Mononuclear cell (primary cell): Measurements from ENCODE around the gene CSNK1A1. TPM values are rescaled to one million over a fixed set of nuclear protein-coding genes. Genes with fewer than 3 reads are reported as not detected.
"Not testable (repeated sequence)": the region's sequence is repeated elsewhere in the genome, so short reads cannot be mapped to it uniquely, and the experiment has no call there.

ENCODE experiments used
- H3K27me3 ChIP-seq: 2 replicates; pipeline ENCODE4 v1.6.0; 2011; ENCODE audit warnings: low read length, control low read depth; ENCODE audit not compliant: insufficient read depth
- H3K4me1 ChIP-seq: 2 replicates; pipeline ENCODE4 v1.5.1; 2011; ENCODE audit warnings: mild to moderate bottlenecking, low read length, control low read depth; ENCODE audit not compliant: insufficient read depth
- H3K4me3 ChIP-seq: 2 replicates; pipeline ENCODE4 v1.5.1; 2011; ENCODE audit warnings: mild to moderate bottlenecking, low read length, moderate library complexity
- H3K9me3 ChIP-seq: 2 replicates; pipeline ENCODE4 v1.5.1; 2011; ENCODE audit warnings: low read depth, mild to moderate bottlenecking, control low read depth, low read length
- total RNA-seq: library from RNA; depleted of rRNA; stranded (reverse); fragments of >200 nt; gene quantifications from one replicate; pipeline ENCODE4 v1.2.3, GENCODE V29; 2012

CSNK1A1 gene
- total RNA-seq, 1 donor: 249 TPM

- H3K9me3 ChIP-seq: no peaks in the 10 kb centered on the region
- H3K27me3 ChIP-seq: no peaks in the 10 kb centered on the region
- peak overlapping the region; percentile 99 for H3K4me3 ChIP-seq
- peaks cover 30% of the 10 kb centered on the region for H3K4me1 ChIP-seq
These were observed 827 bp upstream of the CSNK1A1 start for GRCh38 chr5:149552038-149552494.

GRCh38 chr5:149550594-149551226 lies 529 bp downstream of the CSNK1A1 start:
- Histone ChIP-seq H3K4me3 (peak overlapping the region; percentile 99), H3K4me1 (peaks cover 39% of the 10 kb centered on the region), H3K9me3 (no peaks in the 10 kb centered on the region), H3K27me3 (no peaks in the 10 kb centered on the region)

GRCh38 chr5:149550268-149550583 lies 1.0 kb downstream of the CSNK1A1 start:
- Histone ChIP-seq H3K27me3 (no peaks in the 10 kb centered on the region), H3K9me3 (no peaks in the 10 kb centered on the region), H3K4me3 (peak overlapping the region; percentile 99), H3K4me1 (peaks cover 43% of the 10 kb centered on the region)

GRCh38 chr5:149549461-149550267 lies 1.6 kb downstream of the CSNK1A1 start:
- H3K9me3 ChIP-seq: no peaks in the 10 kb centered on the region
- peak overlapping the region; percentile 99 for H3K4me3 ChIP-seq
- peaks cover 49% of the 10 kb centered on the region for H3K4me1 ChIP-seq
- H3K27me3 ChIP-seq: no peaks in the 10 kb centered on the region

GRCh38 chr5:149546974-149547373 lies 4.3 kb downstream of the CSNK1A1 start:
- no peaks in the 10 kb centered on the region for H3K9me3 ChIP-seq
- H3K4me1 ChIP-seq: peaks cover 57% of the 10 kb centered on the region
- no peak overlapping the region for H3K4me3 ChIP-seq
- H3K27me3 ChIP-seq: no peaks in the 10 kb centered on the region

GRCh38 chr5:149545327-149545726 lies 5.9 kb downstream of the CSNK1A1 start:
- H3K27me3 ChIP-seq: no peaks in the 10 kb centered on the region
- H3K4me3 ChIP-seq: no peak overlapping the region
- no peaks in the 10 kb centered on the region for H3K9me3 ChIP-seq
- peaks cover 66% of the 10 kb centered on the region for H3K4me1 ChIP-seq

GRCh38 chr5:149544028-149544420 lies 7.2 kb downstream of the CSNK1A1 start:
- H3K27me3 ChIP-seq: no peaks in the 10 kb centered on the region
- no peak overlapping the region for H3K4me3 ChIP-seq
- H3K9me3 ChIP-seq: no peaks in the 10 kb centered on the region
- peaks cover 60% of the 10 kb centered on the region for H3K4me1 ChIP-seq

GRCh38 chr5:149543361-149544027 lies 7.7 kb downstream of the CSNK1A1 start:
- H3K4me1 ChIP-seq: peaks cover 55% of the 10 kb centered on the region
- no peaks in the 10 kb centered on the region for H3K9me3 ChIP-seq
- no peaks in the 10 kb centered on the region for H3K27me3 ChIP-seq
- no peak overlapping the region for H3K4me3 ChIP-seq

- Histone ChIP-seq H3K4me3 (no peak overlapping the region), H3K4me1 (peaks cover 43% of the 10 kb centered on the region), H3K27me3 (no peaks in the 10 kb centered on the region), H3K9me3 (no peaks in the 10 kb centered on the region)
These were observed 9.3 kb downstream of the CSNK1A1 start for GRCh38 chr5:149541893-149542292.

GRCh38 chr5:149540089-149540488 lies 11.2 kb downstream of the CSNK1A1 start:
- no peaks in the 10 kb centered on the region for H3K27me3 ChIP-seq
- peaks cover 37% of the 10 kb centered on the region for H3K4me1 ChIP-seq
- no peak overlapping the region for H3K4me3 ChIP-seq
- no peaks in the 10 kb centered on the region for H3K9me3 ChIP-seq

GRCh38 chr5:149537374-149537975 lies 13.8 kb downstream of the CSNK1A1 start:
- no peak overlapping the region for H3K4me3 ChIP-seq
- H3K27me3 ChIP-seq: no peaks in the 10 kb centered on the region
- peaks cover 27% of the 10 kb centered on the region for H3K4me1 ChIP-seq
- H3K9me3 ChIP-seq: no peaks in the 10 kb centered on the region

GRCh38 chr5:149535787-149536186 lies 15.5 kb downstream of the CSNK1A1 start:
- H3K4me3 ChIP-seq, H3K9me3 ChIP-seq, H3K27me3 ChIP-seq: not testable (repeated sequence)
- peaks cover 27% of the 10 kb centered on the region for H3K4me1 ChIP-seq

GRCh38 chr5:149532413-149532812 lies 18.8 kb downstream of the CSNK1A1 start:
- no peak overlapping the region for H3K4me3 ChIP-seq

GRCh38 chr5:149529463-149529862 lies 21.8 kb downstream of the CSNK1A1 start:
- Histone ChIP-seq H3K9me3 (no peaks in the 10 kb centered on the region), H3K4me1 (peaks cover 35% of the 10 kb centered on the region), H3K27me3 (no peaks in the 10 kb centered on the region), H3K4me3 (no peak overlapping the region)

More at GRCh38 chr5:149532413-149532812, 18.8 kb downstream of the CSNK1A1 start:
- Histone ChIP-seq H3K27me3 (no peaks in the 10 kb centered on the region), H3K4me1 (peaks cover 32% of the 10 kb centered on the region), H3K9me3 (no peaks in the 10 kb centered on the region)
